Natural killer cell (primary cell): ENCODE data around the gene DNMBP. TPM values are rescaled to one million over a fixed set of nuclear protein-coding genes. Genes with fewer than 3 reads are reported as not detected.

Experiments
- ATAC-seq, 3 donors: fragments of 150-1000 bp in 2 of 3; fragments of 200-7000 bp in 1 of 3; cut with Tn5 transposase; 1 replicate in 1 of 3; 2 replicates in 2 of 3; pipeline ENCODE4 v1.10.0; 2021; ENCODE audit warnings: mild to moderate bottlenecking in 2 of 3, moderate library complexity in 2 of 3
- DNase-seq, 2 donors: peaks; one replicate each; pipeline versions ENCODE4 v3.0.0 to v3.0.0-alpha.2; 2013 to 2021; ENCODE audit warnings: mixed read lengths in 1 of 2
- H3K27ac ChIP-seq: one replicate; pipeline ENCODE4 v1.5.1; 2013; ENCODE audit warnings: mild to moderate bottlenecking, low read length
- H3K27me3 ChIP-seq: one replicate; pipeline ENCODE4 v1.6.1; 2013; ENCODE audit warnings: low read length; ENCODE audit not compliant: control insufficient read depth, insufficient read depth
- H3K36me3 ChIP-seq: one replicate; pipeline ENCODE4 v1.6.1; 2013; ENCODE audit warnings: low read length; ENCODE audit not compliant: control insufficient read depth, insufficient read depth
- H3K4me1 ChIP-seq: one replicate; pipeline ENCODE4 v1.6.1; 2013; ENCODE audit warnings: low read length; ENCODE audit not compliant: control insufficient read depth, insufficient read depth
- H3K4me3 ChIP-seq: one replicate; pipeline ENCODE4 v1.5.1; 2013; ENCODE audit warnings: low read length
- H3K9me3 ChIP-seq: one replicate; pipeline ENCODE4 v1.6.1; 2013; ENCODE audit warnings: low read length; ENCODE audit not compliant: control insufficient read depth, insufficient read depth
- H3K27ac Mint-ChIP-seq, 2 donors: one replicate each; pipeline ENCODE4 v1.8.0; 2022; ENCODE audit warnings: mild to moderate bottlenecking in 2 of 2, mixed read lengths in 2 of 2, moderate library complexity in 1 of 2
- H3K27me3 Mint-ChIP-seq, 2 donors: one replicate each; pipeline ENCODE4 v1.8.0; 2022; ENCODE audit warnings: low read depth in 2 of 2, mixed read lengths in 2 of 2
- H3K36me3 Mint-ChIP-seq: one replicate; pipeline ENCODE4 v1.8.0; 2022; ENCODE audit warnings: mixed read lengths
- H3K4me1 Mint-ChIP-seq, 2 donors: one replicate each; pipeline ENCODE4 v1.8.0; 2022; ENCODE audit warnings: mixed read lengths in 2 of 2
- H3K4me3 Mint-ChIP-seq: one replicate; pipeline ENCODE4 v1.8.0; 2022; ENCODE audit warnings: mild to moderate bottlenecking, moderate library complexity, mixed read lengths
- H3K9me3 Mint-ChIP-seq, 2 donors: one replicate each; pipeline ENCODE4 v1.8.0; 2022; ENCODE audit warnings: mixed read lengths in 2 of 2
- WGBS: methylation state at CpG from one replicate; pipeline ENCODE4 v1.1.7; 2013; ENCODE audit warnings: missing lambda C conversion rate; ENCODE audit not compliant: insufficient coverage; 5-methylcytosine and 5-hydroxymethylcytosine counted together
- intact Hi-C: fragments of 100-400 bp; cut with micrococcal nuclease; formaldehyde crosslinking; loops from one replicate; pipeline ENCODE4 v1.14.2; 2022
- total RNA-seq, 4 donors: library from RNA; stranded (reverse); fragments of 120-200 nt in 1 of 4; gene quantifications; one replicate each; pipeline versions ENCODE4 v1.2.3 to v1.2.4, GENCODE V29; 2013 to 2022
- TF ChIP-seq, protein P1 (sequence below): fragments of 200-600 bp; IDR thresholded peaks from one replicate; pipeline ENCODE4 v1.8.0; 2022; ENCODE audit warnings: antibody characterized with exemption

Gene DNMBP
- total RNA-seq, 3 donors from 2014 or later (not counting 1 experiment from before 2014, with no cell fraction given) = 13.8 to 15.4 (median 14.4) TPM

DNA sequence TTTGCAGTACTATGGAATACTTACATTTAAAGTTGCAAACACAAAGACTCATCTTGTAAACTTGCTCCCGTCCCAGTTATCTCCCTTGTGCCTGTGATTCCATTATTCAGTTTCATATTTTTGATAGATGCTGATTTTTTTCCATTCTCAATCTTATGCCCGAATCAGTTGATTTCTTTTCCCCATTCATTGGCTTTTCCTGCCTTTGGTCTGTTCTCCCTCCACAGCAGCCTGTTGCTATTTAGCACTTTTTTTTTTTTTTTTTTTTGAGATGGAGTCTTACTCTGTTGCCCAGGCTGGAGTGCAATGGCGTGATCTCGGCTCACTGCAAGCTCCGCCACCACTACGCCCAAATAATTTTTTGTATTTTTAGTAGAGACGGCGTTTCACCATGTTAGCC, 149.3 kb downstream of the DNMBP start:
- no peak overlapping the region for H3K27ac ChIP-seq
- TF ChIP-seq, protein P1, sequence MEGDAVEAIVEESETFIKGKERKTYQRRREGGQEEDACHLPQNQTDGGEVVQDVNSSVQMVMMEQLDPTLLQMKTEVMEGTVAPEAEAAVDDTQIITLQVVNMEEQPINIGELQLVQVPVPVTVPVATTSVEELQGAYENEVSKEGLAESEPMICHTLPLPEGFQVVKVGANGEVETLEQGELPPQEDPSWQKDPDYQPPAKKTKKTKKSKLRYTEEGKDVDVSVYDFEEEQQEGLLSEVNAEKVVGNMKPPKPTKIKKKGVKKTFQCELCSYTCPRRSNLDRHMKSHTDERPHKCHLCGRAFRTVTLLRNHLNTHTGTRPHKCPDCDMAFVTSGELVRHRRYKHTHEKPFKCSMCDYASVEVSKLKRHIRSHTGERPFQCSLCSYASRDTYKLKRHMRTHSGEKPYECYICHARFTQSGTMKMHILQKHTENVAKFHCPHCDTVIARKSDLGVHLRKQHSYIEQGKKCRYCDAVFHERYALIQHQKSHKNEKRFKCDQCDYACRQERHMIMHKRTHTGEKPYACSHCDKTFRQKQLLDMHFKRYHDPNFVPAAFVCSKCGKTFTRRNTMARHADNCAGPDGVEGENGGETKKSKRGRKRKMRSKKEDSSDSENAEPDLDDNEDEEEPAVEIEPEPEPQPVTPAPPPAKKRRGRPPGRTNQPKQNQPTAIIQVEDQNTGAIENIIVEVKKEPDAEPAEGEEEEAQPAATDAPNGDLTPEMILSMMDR = no peak
- no peaks in the 10 kb centered on the region for H3K4me1 ChIP-seq
- no peaks in the 10 kb centered on the region for H3K9me3 Mint-ChIP-seq
- peaks cover 4% of the 10 kb centered on the region for H3K36me3 Mint-ChIP-seq
- ATAC-seq (no peak), DNase-seq (no peak)
- no peak overlapping the region for H3K27ac Mint-ChIP-seq
- H3K9me3 ChIP-seq = no peaks in the 10 kb centered on the region
- no peak overlapping the region for H3K4me3 ChIP-seq
- no peaks in the 10 kb centered on the region for H3K27me3 ChIP-seq
- intact Hi-C loops = no loop called here
- no peak overlapping the region for H3K4me3 Mint-ChIP-seq
- no peaks in the 10 kb centered on the region for H3K36me3 ChIP-seq
- peaks cover 23 to 24% of the 10 kb centered on the region in 2 donors for H3K27me3 Mint-ChIP-seq
- WGBS = 97% methylated on average over 8 of the region's 8 CpGs
- no peaks in the 10 kb centered on the region for H3K4me1 Mint-ChIP-seq

DNA sequence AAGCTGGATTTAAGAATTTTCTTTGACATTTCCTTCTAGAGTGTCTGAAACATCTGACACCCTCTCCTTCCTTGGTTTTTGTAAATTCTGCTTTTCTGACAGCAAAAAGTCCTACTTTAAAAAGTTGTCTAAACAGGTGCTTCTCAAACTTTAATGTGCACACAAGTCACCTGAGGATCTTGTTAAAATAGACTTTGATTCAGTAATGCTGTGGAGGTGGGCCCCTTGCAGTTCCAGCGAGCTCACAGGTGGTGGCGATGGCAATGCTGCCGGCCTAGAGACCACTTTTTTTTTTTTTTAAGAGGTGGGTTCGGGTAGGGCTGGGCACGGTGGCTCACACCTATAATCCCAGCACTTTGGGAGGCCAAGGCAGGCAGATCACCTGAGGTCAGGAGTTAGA, 150.2 kb downstream of the DNMBP start:
- WGBS = 41% methylated on average over 4 of the region's 5 CpGs
- TF ChIP-seq, protein P1 = no peak
- Histone ChIP-seq H3K4me3 (no peak overlapping the region), H3K4me1 (no peaks in the 10 kb centered on the region), H3K27ac (no peak overlapping the region), H3K9me3 (no peaks in the 10 kb centered on the region), H3K27me3 (no peaks in the 10 kb centered on the region), H3K36me3 (no peaks in the 10 kb centered on the region)
- peak in 1 of 3 donors; percentile 30 for ATAC-seq
- H3K4me1 Mint-ChIP-seq = no peaks in the 10 kb centered on the region
- peaks cover 19 to 20% of the 10 kb centered on the region in 2 donors for H3K27me3 Mint-ChIP-seq
- H3K9me3 Mint-ChIP-seq = no peaks in the 10 kb centered on the region
- peak in 1 of 2 donors; percentile 28 for DNase-seq
- H3K36me3 Mint-ChIP-seq = no peaks in the 10 kb centered on the region
- H3K27ac Mint-ChIP-seq = no peak overlapping the region
- no peak overlapping the region for H3K4me3 Mint-ChIP-seq
- intact Hi-C loops = no loop called here

DNA sequence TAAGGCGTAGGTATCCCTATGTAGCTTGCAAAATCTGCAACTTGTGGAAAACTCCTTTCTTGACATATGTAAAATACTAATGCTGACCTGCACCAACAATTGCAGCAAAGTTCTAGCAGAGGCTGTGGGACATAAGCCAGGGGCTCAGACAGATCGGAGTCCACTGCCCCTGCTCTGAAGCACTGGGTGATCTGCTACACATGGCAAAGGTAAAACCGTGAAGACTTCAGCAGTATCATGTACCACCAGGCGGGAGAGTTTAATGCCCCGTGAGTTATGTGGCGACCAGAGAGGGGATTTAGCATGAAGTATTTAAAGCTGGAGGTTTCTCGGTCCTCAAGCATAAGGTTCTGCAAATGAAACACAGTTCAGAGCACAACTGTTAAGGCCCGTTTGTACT, 150.9 kb downstream of the DNMBP start:
- ATAC-seq = no peak
- H3K4me3 Mint-ChIP-seq = no peak overlapping the region

More for the DNA sequence above, 150.9 kb downstream of the DNMBP start:
- H3K9me3 ChIP-seq = no peaks in the 10 kb centered on the region
- no peak overlapping the region for H3K27ac ChIP-seq
- H3K4me3 ChIP-seq = no peak overlapping the region
- no peak for DNase-seq
- no peaks in the 10 kb centered on the region for H3K36me3 ChIP-seq
- H3K27ac Mint-ChIP-seq = no peak overlapping the region
- H3K27me3 Mint-ChIP-seq = peaks cover 11 to 16% of the 10 kb centered on the region in 2 donors
- no peaks in the 10 kb centered on the region for H3K4me1 Mint-ChIP-seq
- H3K9me3 Mint-ChIP-seq = no peaks in the 10 kb centered on the region
- H3K4me1 ChIP-seq = no peaks in the 10 kb centered on the region
- WGBS = 89% methylated on average over 8 of the region's 8 CpGs
- H3K36me3 Mint-ChIP-seq = no peaks in the 10 kb centered on the region
- TF ChIP-seq, protein P1 = no peak
- H3K27me3 ChIP-seq = no peaks in the 10 kb centered on the region
- intact Hi-C loops = no loop called here
